Measurements from ENCODE around the gene FAM120AOS.
A peak's percentile ranks its signal among the peaks of the same experiment; 100 is the strongest.
"Not testable (repeated sequence)": the region's sequence is repeated elsewhere in the genome, so short reads cannot be mapped to it uniquely, and the experiment has no call there.

Gene FAM120AOS

DNA sequence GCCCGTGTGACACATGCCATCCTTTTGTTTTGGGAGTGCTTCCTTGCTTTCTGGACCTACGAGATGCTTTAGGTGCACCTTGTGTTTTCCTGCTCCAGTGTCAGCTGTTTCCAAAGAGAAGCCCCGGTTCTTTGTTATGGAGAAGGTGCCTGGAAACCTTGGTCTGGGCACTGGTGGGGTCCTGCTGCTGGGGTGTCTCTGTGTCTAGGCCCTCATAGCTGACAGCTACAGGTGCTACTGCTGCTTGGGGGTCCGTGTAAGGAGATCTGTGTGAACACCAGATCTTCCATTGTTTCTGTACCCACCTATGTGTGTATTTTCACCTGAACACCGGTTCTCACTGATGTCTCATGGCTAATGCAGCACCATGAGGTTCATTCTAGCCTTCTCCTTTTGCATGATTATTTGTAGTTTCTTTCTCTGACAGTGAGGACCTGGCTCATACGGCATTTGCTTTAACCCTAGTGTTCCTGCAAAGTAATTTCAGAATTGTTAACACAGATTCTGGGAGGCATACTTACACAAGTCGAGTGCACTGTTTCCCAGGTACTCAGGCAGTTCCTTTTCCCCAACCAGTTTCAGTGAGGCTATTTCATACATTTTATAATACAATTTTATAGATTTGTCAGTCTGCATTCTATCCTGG lies 13.2 kb upstream of the FAM120AOS start:
- no peak for DNase-seq

GRCh38 chr9:93465855-93466254 lies 12.5 kb upstream of the FAM120AOS start:
- DNase-seq = no peak

DNA sequence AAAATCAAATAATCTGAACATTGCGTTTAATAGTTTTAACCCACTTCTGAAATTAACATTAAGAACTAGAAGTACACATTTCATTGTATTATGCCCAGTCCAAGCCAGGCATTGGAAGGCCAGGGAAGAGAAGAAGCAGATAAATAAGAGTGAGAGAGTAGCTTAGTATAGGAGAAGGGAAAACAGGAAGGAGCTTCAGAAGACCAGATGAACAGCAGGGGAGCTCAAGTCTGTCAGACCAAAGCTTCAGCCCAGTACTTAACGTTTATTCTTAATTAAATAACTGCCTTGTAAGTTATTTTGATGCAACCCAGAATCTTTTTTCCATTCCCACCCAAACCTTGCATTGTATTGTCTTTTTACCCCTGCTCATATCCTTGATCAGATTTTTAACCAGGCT lies 11.5 kb upstream of the FAM120AOS start:
- DNase-seq = no peak

DNA sequence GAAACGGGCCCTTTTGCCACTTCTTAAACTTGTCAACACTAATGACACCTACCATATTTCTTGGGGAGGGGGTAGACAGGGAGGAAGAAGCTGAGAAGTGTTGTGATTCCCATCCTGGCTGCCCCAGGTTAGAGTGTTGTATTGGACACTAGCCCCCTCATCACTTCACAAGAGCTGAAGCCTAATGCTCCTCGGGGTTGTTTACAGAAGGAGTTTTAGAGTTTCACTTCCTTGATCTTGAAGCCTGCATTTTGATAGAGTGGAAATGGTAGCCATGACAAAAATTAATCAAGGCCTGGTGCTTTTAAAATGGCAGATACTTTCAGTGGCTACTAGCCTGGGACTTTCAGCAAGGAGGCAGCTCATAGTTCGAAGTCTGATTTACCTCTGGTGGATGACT lies 11.0 kb upstream of the FAM120AOS start:
- DNase-seq = no peak

- DNase-seq = no peak
Observed at GRCh38 chr9:93463638-93464248, 10.4 kb upstream of the FAM120AOS start.

GRCh38 chr9:93461821-93462220 lies 8.4 kb upstream of the FAM120AOS start:
- no peak for DNase-seq

GRCh38 chr9:93461414-93461743 lies 8.0 kb upstream of the FAM120AOS start:
- no peak for DNase-seq

- DNase-seq = no peak
Observed at GRCh38 chr9:93460689-93461413, 7.5 kb upstream of the FAM120AOS start.

DNA sequence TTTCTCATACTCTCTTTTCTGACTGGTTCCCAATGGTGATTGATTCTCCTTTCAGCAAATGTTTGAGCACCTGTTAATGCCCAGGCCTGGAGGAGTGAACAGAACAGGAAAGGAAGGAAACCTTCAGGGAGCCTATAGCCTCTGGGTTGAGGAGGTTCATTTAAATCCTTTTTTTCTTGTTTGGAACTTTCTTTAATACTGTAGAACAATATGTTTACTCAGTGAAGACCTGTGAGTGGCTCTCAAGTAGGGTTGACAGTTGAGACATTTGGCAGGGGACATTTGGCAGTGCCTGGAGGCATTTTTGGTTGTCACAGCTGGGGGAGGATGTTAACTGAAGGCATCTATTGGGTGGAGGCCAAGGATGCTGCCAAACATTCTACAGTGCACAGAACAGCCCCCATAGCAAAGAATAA lies 6.1 kb upstream of the FAM120AOS start:
- DNase-seq = no peak

GRCh38 chr9:93458712-93459111 lies 5.3 kb upstream of the FAM120AOS start:
- no peak for DNase-seq

DNA sequence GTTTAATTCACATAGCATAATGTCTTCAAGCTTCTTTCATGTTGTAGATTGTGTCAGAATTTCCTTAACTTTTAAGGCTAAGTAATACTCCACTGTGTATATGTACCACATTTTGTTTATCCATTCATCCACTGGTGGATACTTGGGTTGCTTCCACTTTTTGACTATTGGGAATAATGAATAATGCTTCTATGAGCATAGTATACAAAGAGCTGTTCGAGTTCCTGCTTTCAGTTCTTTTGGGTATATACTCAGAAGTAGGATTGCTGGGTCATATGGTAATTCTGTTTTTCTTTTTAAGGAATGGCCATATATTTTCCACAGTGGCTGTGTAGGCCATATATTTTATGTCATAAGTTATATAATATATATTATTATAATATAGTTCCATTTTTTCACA lies 3.6 kb upstream of the FAM120AOS start:
- DNase-seq = no peak

DNA sequence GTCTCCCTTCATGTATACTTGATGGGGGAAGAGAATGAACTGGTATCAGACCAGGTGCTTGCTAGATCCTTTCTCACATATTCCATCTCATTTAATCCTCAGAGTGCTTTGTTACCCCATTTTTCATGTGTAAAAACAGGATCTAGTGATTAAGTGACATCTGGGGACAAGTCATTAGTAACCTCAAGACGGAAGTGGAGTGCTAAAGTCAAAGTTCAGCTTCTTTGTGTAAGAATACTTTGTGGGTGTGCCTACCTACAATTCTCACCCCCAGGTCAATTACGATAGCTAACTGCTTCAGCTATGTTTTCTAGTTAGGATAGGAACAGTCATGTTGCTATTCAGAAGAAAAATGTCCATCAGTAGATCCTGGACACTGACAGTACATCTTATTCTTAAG lies 3.1 kb upstream of the FAM120AOS start:
- DNase-seq = no peak

- DNase-seq = no peak
Observed at GRCh38 chr9:93456022-93456421, 2.6 kb upstream of the FAM120AOS start.

GRCh38 chr9:93452710-93453046 lies 703 bp downstream of the FAM120AOS start:
- no peak for DNase-seq

- DNase-seq = no peak
Observed at GRCh38 chr9:93451849-93452709, 1.3 kb downstream of the FAM120AOS start.

DNA sequence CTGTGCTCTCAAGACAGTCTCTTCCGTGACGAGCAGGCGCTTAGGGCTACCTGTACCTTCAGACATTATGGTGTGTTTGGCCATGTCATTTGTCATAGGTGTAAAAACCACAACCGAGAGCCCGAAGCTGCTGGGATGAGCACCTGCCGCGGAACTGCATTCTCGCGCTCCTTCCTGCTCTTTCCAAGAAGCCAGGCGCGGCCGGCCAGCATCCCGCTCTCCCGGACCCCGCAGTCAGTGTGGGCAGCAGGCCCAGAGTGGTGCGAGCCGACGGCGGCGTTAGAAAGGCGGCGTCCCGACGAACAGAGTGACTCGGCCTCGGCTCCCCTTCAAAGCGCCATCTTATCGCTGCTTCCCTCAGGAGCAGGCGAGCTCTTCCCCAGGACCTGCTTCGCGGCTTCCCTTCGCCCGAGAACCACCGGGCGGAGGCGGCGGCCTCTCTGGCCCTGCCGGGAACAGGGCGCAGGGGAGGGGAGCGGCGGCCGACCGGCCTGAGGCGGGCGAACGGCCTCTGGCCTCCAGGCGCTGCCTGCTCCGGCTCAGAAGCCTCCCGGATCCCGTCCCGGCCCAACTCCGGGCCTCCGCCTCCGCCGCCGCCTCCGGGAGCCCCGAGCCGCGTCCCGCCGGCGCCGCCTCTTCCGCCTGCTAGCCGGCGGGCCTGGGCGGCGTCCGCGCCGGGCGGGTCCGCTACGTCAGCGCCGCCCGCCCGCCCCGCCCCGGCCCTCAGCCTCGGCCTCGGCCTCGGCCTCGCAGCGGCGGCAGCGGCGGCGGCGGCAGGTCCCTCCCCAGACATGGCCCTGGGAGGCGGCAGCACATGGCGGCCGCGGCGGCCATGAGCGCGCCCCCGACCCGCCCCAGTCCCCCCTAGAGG lies 2.2 kb downstream of the FAM120AOS start, which contains the start of gene FAM120A:
FAM120A (plus strand) TSS at position 741 of the 871 bp plus-strand sequence. CDS start 231 bp downstream, outside the sequence.
- peak; percentile 55 for DNase-seq

GRCh38 chr9:93447655-93448054 lies 5.7 kb downstream of the FAM120AOS start:
- DNase-seq = no peak

- no peak for DNase-seq
Observed at GRCh38 chr9:93446073-93446472, 7.3 kb downstream of the FAM120AOS start.

- DNase-seq = no peak
Observed at GRCh38 chr9:93440896-93441580, 12.3 kb downstream of the FAM120AOS start.

DNA sequence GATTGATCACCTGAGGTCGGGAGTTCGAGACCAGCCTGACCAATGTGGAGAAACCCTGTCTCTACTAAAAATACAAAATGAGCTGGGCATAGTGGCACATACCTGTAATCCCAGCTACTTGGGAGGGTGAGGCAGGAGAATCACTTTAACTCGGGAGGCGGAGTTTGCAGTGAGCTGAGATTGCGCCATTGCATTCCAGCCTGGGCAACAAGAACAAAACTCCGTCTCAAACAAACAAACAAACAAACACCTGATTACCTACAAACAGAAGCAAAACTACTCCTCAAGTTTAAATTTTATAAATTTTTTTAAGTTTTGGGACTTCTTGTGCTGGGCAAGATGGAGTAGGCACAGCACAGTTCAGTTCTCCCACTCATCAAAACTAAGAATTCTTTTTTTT lies 14.1 kb downstream of the FAM120AOS start:
- DNase-seq = not testable (repeated sequence)

- DNase-seq = no peak
Observed at GRCh38 chr9:93437996-93438395, 15.4 kb downstream of the FAM120AOS start.
